Keratinocyte (primary cell): ENCODE results near the gene USF3. TPM values are rescaled to one million over a fixed set of nuclear protein-coding genes. Genes with fewer than 3 reads are reported as not detected.

ENCODE experiments used
- DNase-seq: peaks from one replicate; pipeline ENCODE4 v3.0.0-alpha.2; 2011; ENCODE audit warnings: low read depth, missing footprints, low spot score
- FAIRE-seq: peaks from 2 replicates; lab custom pipeline; 2011; peaks lifted over from hg19 to GRCh38; lab: Jason Lieb, UNC
- H2AFZ ChIP-seq: 2 replicates; pipeline ENCODE4 v1.6.0; 2012; ENCODE audit warnings: low read length, control low read depth, inconsistent platforms; ENCODE audit not compliant: control insufficient read depth
- H3K27ac ChIP-seq: 2 replicates; pipeline ENCODE4 v1.5.1; 2011; ENCODE audit warnings: low read length; ENCODE audit not compliant: control insufficient read depth, insufficient read depth
- H3K27me3 ChIP-seq: 3 replicates; pipeline ENCODE4 v1.6.0; 2011; ENCODE audit warnings: low read length; ENCODE audit not compliant: control insufficient read depth, insufficient read depth; ENCODE audit errors: extremely low read depth
- H3K36me3 ChIP-seq, 2 experiments: 2 replicates in 1 of 2; 3 replicates in 1 of 2; pipeline ENCODE4 v1.5.1; 2011; ENCODE audit warnings: low read length in 2 of 2, mild to moderate bottlenecking in 1 of 2; ENCODE audit not compliant: control insufficient read depth in 2 of 2, insufficient read depth in 2 of 2; ENCODE audit errors: extremely low read depth in 1 of 2
- H3K4me1 ChIP-seq: 3 replicates; pipeline ENCODE4 v1.5.1; 2011; ENCODE audit warnings: low read length; ENCODE audit not compliant: control insufficient read depth, insufficient read depth; ENCODE audit errors: extremely low read depth
- H3K4me2 ChIP-seq: 3 replicates; pipeline ENCODE4 v1.6.0; 2011; ENCODE audit warnings: low read depth, low read length; ENCODE audit not compliant: control insufficient read depth, insufficient read depth; ENCODE audit errors: extremely low read depth
- H3K4me3 ChIP-seq, 3 experiments: fragments of 200-600 bp in 1 of 3; sonication (generic) in 1 of 3; 2 replicates in 2 of 3; 3 replicates in 1 of 3; pipeline ENCODE4 v1.5.1; 2011 to 2016; ENCODE audit warnings: low read length in 3 of 3, mild to moderate bottlenecking in 3 of 3, control low read depth in 2 of 3, inconsistent platforms in 1 of 3, low read depth in 1 of 3, mixed read lengths in 1 of 3, mixed run types in 1 of 3, moderate library complexity in 1 of 3; ENCODE audit not compliant: control insufficient read depth in 2 of 3, insufficient read depth in 2 of 3; ENCODE audit errors: extremely low read depth in 1 of 3
- H3K79me2 ChIP-seq: 2 replicates; pipeline ENCODE4 v1.6.0; 2012; ENCODE audit warnings: low read length; ENCODE audit not compliant: control insufficient read depth, insufficient read depth
- H3K9ac ChIP-seq: 3 replicates; pipeline ENCODE4 v1.6.0; 2011; ENCODE audit warnings: low read length; ENCODE audit not compliant: control insufficient read depth, insufficient read depth; ENCODE audit errors: extremely low read depth
- H3K9me1 ChIP-seq: 3 replicates; pipeline ENCODE4 v1.6.0; 2011; ENCODE audit warnings: low read length; ENCODE audit not compliant: control insufficient read depth, insufficient read depth; ENCODE audit errors: extremely low read depth
- H3K9me3 ChIP-seq: 2 replicates; pipeline ENCODE4 v1.5.1; 2012; ENCODE audit warnings: low read depth, low read length; ENCODE audit not compliant: control insufficient read depth
- H4K20me1 ChIP-seq: 3 replicates; pipeline ENCODE4 v1.6.0; 2011; ENCODE audit warnings: low read length; ENCODE audit not compliant: control insufficient read depth, insufficient read depth; ENCODE audit errors: extremely low read depth
- CTCF ChIP-seq, 3 experiments: IDR thresholded peaks in 1 of 3; conservative IDR thresholded peaks in 1 of 3; optimal IDR thresholded peaks in 1 of 3; 2 replicates in 2 of 3; 3 replicates in 1 of 3; pipeline versions ENCODE3 to v1.5.1; 2011; ENCODE audit warnings: low read length in 3 of 3, mild to moderate bottlenecking in 3 of 3, moderate library complexity in 2 of 3, control low read depth in 1 of 3, inconsistent platforms in 1 of 3; ENCODE audit not compliant: insufficient read depth in 2 of 3; ENCODE audit errors: extremely low read depth in 1 of 3
- EZH2 ChIP-seq: IDR thresholded peaks from one replicate; pipeline ENCODE4 v1.6.1; 2012; ENCODE audit warnings: inconsistent platforms, mild to moderate bottlenecking, low read length, moderate library complexity
- dilution Hi-C: fragments of 300-500 bp; cut with MboI; formaldehyde crosslinking; loops from one replicate; pipeline ENCODE4 v1.7.0; 2020; ENCODE audit warnings: low sequenced_read_pairs; ENCODE audit not compliant: extremely low pct_ligation_motif_present
- polyA plus RNA-seq, 5 experiments: library from polyadenylated mRNA; depleted of rRNA in 3 of 5; stranded (reverse) in 3 of 5; stranded (forward) in 1 of 5; unstranded in 1 of 5; fragments of >200 nt; gene quantifications; 1 replicate in 1 of 5; 2 replicates in 3 of 5; 3 replicates in 1 of 5; pipeline versions ENCODE4 v1.2.1 to v1.2.3, GENCODE V29; 2011 to 2012; ENCODE audit warnings: missing spikeins in 2 of 5, low read depth in 1 of 5, low replicate concordance in 1 of 5

Gene USF3
- polyA plus RNA-seq, 1 donor (not counting 4 experiments of a cell fraction or from before 2014, with no cell fraction given): 8.8 TPM

GRCh38 chr3:113664523-113665094 lies 31.8 kb downstream of the USF3 start:
- TF ChIP-seq EZH2 (no peak), CTCF (optimal IDR thresholded peaks at IDR 0.05 in 1 of 3, IDR thresholded peaks at IDR 0.05 in 1 of 3, conservative IDR thresholded peaks at IDR 0.05 in 1 of 3; ENCODE audit: extremely low read depth in 1 of 3, insufficient read depth in 2 of 3, low read length in 3 of 3) (no peak)
- H4K20me1 ChIP-seq: no peaks in the 10 kb centered on the region
- dilution Hi-C loops: no loop called here
- no peak overlapping the region for H3K4me3 ChIP-seq
- no peak overlapping the region for H3K9ac ChIP-seq
- H3K79me2 ChIP-seq: no peaks in the 10 kb centered on the region
- no peaks in the 10 kb centered on the region for H3K9me1 ChIP-seq
- H3K9me3 ChIP-seq: no peaks in the 10 kb centered on the region
- H3K4me1 ChIP-seq: no peaks in the 10 kb centered on the region
- FAIRE-seq: no peak
- H3K4me2 ChIP-seq: no peak overlapping the region
- H3K36me3 ChIP-seq: peaks cover 3 to 6% of the 10 kb centered on the region in 2 experiments
- DNase-seq: no peak
- H3K27ac ChIP-seq: no peak overlapping the region
- H3K27me3 ChIP-seq: no peaks in the 10 kb centered on the region
- H2AFZ ChIP-seq: no peak overlapping the region

GRCh38 chr3:113663761-113664160 lies 32.7 kb downstream of the USF3 start:
- Histone ChIP-seq H3K27ac (no peak overlapping the region), H3K4me1 (no peaks in the 10 kb centered on the region), H3K27me3 (no peaks in the 10 kb centered on the region), H3K4me3 (no peak overlapping the region), H3K9me3 (no peaks in the 10 kb centered on the region), H3K36me3 (peaks cover 4 to 6% of the 10 kb centered on the region in 2 experiments), H3K4me2 (no peak overlapping the region), H3K9me1 (no peaks in the 10 kb centered on the region), H3K79me2 (no peaks in the 10 kb centered on the region), H3K9ac (no peak overlapping the region), H4K20me1 (no peaks in the 10 kb centered on the region), H2AFZ (no peak overlapping the region)
- no peak for TF ChIP-seq CTCF (optimal IDR thresholded peaks at IDR 0.05 in 1 of 3, IDR thresholded peaks at IDR 0.05 in 1 of 3, conservative IDR thresholded peaks at IDR 0.05 in 1 of 3; ENCODE audit: extremely low read depth in 1 of 3, insufficient read depth in 2 of 3, low read length in 3 of 3)
- TF ChIP-seq EZH2: no peak
- dilution Hi-C loops: no loop called here
- FAIRE-seq (no peak), DNase-seq (no peak)
